ENCODE results near the gene LRRTM3.

Gene LRRTM3
- total RNA-seq = 0 to 0.07 (median 0) reads per million in 18 experiments

- peak; percentile 22 to 46 for DNase-seq
Measured at GRCh38 chr10:66925896-66926715, at the start of gene LRRTM3. TSS of gene LRRTM3 (plus strand) at chr10:66926036.

- no peak for DNase-seq
Measured at GRCh38 chr10:66877361-66877760, 48.5 kb upstream of the LRRTM3 start.

GRCh38 chr10:66880292-66880691 is 45.5 kb upstream of the LRRTM3 start:
- DNase-seq = no peak

GRCh38 chr10:66880826-66881225 is 45.0 kb upstream of the LRRTM3 start:
- DNase-seq = no peak

GRCh38 chr10:66881814-66882213 is 44.0 kb upstream of the LRRTM3 start:
- no peak for DNase-seq

- DNase-seq = no peak
Measured at GRCh38 chr10:66882271-66882670, 43.6 kb upstream of the LRRTM3 start.

- no peak for DNase-seq
Measured at GRCh38 chr10:66886848-66887247, 39.0 kb upstream of the LRRTM3 start.

GRCh38 chr10:66888237-66888636 is 37.6 kb upstream of the LRRTM3 start:
- no peak for DNase-seq

- DNase-seq = no peak
Measured at GRCh38 chr10:66892871-66893270, 33.0 kb upstream of the LRRTM3 start.

- DNase-seq = no peak
Measured at GRCh38 chr10:66910671-66911070, 15.2 kb upstream of the LRRTM3 start.

GRCh38 chr10:66916030-66916429 is 9.8 kb upstream of the LRRTM3 start:
- no peak for DNase-seq

GRCh38 chr10:66917104-66917503 is 8.7 kb upstream of the LRRTM3 start:
- no peak for DNase-seq

- DNase-seq = no peak
Measured at GRCh38 chr10:66919248-66919647, 6.6 kb upstream of the LRRTM3 start.

- no peak for DNase-seq
Measured at GRCh38 chr10:66924674-66925345, 1.0 kb upstream of the LRRTM3 start.

GRCh38 chr10:66925373-66925772 is 463 bp upstream of the LRRTM3 start:
- no peak for DNase-seq

- DNase-seq = no peak
Measured at GRCh38 chr10:66926841-66927240, 1.0 kb downstream of the LRRTM3 start.

GRCh38 chr10:66927251-66927935 is 1.6 kb downstream of the LRRTM3 start:
- no peak for DNase-seq

- DNase-seq = no peak
Measured at GRCh38 chr10:66927971-66928770, 2.3 kb downstream of the LRRTM3 start.

GRCh38 chr10:66928776-66929175 is 2.9 kb downstream of the LRRTM3 start:
- no peak for DNase-seq

- no peak for DNase-seq
Measured at GRCh38 chr10:66929375-66929774, 3.5 kb downstream of the LRRTM3 start.

- DNase-seq = peak; percentile 32 to 44
Measured at GRCh38 chr10:66931340-66931948, 5.6 kb downstream of the LRRTM3 start.

GRCh38 chr10:66931949-66932343 is 6.1 kb downstream of the LRRTM3 start:
- DNase-seq = no peak
